ENCODE data around the gene SAMM50.

DNA sequence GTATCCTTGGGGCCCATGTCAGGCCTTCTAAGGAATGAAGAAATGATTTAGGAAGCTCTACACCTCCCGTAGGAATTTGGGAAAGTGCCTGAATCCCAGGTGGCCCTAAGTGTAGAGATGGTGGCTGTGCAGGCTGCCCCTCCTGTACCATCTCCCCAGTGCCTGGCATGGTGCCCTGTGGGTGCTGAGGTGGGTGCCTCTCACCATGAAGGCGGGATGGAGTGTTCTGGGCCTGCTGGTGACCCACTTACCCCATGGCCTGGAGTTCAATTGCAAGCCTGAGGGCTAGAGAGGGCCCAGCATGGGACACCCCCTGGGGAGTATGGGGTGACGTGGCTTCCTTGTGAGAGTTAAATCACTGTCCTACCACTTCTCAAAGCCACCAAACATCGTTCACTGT is 19.8 kb downstream of the SAMM50 start:
- TF ChIP-seq, protein P1, sequence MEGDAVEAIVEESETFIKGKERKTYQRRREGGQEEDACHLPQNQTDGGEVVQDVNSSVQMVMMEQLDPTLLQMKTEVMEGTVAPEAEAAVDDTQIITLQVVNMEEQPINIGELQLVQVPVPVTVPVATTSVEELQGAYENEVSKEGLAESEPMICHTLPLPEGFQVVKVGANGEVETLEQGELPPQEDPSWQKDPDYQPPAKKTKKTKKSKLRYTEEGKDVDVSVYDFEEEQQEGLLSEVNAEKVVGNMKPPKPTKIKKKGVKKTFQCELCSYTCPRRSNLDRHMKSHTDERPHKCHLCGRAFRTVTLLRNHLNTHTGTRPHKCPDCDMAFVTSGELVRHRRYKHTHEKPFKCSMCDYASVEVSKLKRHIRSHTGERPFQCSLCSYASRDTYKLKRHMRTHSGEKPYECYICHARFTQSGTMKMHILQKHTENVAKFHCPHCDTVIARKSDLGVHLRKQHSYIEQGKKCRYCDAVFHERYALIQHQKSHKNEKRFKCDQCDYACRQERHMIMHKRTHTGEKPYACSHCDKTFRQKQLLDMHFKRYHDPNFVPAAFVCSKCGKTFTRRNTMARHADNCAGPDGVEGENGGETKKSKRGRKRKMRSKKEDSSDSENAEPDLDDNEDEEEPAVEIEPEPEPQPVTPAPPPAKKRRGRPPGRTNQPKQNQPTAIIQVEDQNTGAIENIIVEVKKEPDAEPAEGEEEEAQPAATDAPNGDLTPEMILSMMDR (IDR thresholded peaks at IDR 0.05): no peak
- TF ChIP-seq POLR2A (IDR thresholded peaks at IDR 0.05): no peak

Data from lower leg skin (tissue), 3 donors.